Stomach (tissue), 4 donors: ENCODE data around the gene ACBD4.

ENCODE experiments used
- CTCF ChIP-seq, 7 experiments: fragments of 450-650 bp in 4 of 7; fragments of 200-600 bp in 3 of 7; sonication (generic) in 3 of 7; IDR thresholded peaks; one replicate each; pipeline ENCODE4 v1.5.1; 2016 to 2019; ENCODE audit warnings: antibody characterized with exemption in 7 of 7, control low read depth in 2 of 7, mild to moderate bottlenecking in 1 of 7
- POLR2A ChIP-seq, 4 donors: fragments of 450-650 bp; IDR thresholded peaks; one replicate each; pipeline ENCODE4 v1.6.1; 2016; ENCODE audit warnings: antibody characterized with exemption in 4 of 4, control low read depth in 2 of 4, mild to moderate bottlenecking in 1 of 4, moderate library complexity in 1 of 4
- POLR2AphosphoS5 ChIP-seq, 3 donors: sonication (generic); formaldehyde crosslinking; IDR thresholded peaks; one replicate each; pipeline ENCODE4 v1.6.1; 2016; ENCODE audit warnings: antibody characterized with exemption in 3 of 3

DNA sequence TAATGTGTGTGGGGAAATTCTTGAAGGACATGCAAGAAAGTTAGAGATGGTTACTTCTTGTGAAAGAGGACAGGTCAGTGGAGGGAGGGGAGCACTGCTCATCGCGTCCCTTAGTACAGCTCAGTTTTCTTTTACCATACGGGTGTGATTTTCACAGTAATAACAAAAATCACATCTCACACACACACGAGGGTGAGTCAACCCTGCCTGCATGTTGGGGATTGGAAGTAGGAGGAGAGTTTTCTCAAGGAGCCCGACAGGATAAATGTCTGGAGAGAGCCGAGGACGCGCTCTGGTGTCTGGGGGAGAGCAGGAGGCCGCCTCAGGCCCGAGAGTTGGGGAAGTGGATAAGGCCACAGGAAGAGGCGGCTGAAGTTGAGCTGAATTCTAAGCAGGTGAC is 19.6 kb upstream of the ACBD4 start:
- TF ChIP-seq CTCF (IDR thresholded peaks at IDR 0.05) (no peak), POLR2A (IDR thresholded peaks at IDR 0.05) (no peak), POLR2AphosphoS5 (IDR thresholded peaks at IDR 0.05) (no peak)
